ENCODE data around the gene VRK1. TPM values are rescaled to one million over a fixed set of nuclear protein-coding genes. Genes with fewer than 3 reads are reported as not detected.

VRK1 gene
- total RNA-seq, 2 experiments from 2014 or later: 97.5 to 97.9 TPM

- peaks cover 32% of the 10 kb centered on the region for H4K20me1 ChIP-seq (ENCODE audit: insufficient read depth, low read length)
- H3K27ac ChIP-seq (ENCODE audit: low read depth, low read length, poor library complexity, severe bottlenecking): no peak overlapping the region
- H3K9me2 ChIP-seq (ENCODE audit: insufficient read depth, low read length): no peaks in the 10 kb centered on the region
- CTCF ChIA-PET (ENCODE audit: unreplicated experiment): no interaction called here
- H2AFZ ChIP-seq (ENCODE audit: low read length): no peak overlapping the region
- no peak overlapping the region for H3K4me3 ChIP-seq (ENCODE audit: low read depth, low read length, poor library complexity, severe bottlenecking)
- H3K4me1 ChIP-seq (ENCODE audit: insufficient read depth, low read length, poor library complexity, severe bottlenecking): no peaks in the 10 kb centered on the region
- H3K79me2 ChIP-seq (ENCODE audit: insufficient read depth, low read depth, low read length): peaks cover 100% of the 10 kb centered on the region
- DNase-seq (ENCODE audit: low spot score): no peak
- H3K4me2 ChIP-seq (ENCODE audit: low read length): no peak overlapping the region
- H3K9me3 ChIP-seq (ENCODE audit: low read length): peaks cover 7% of the 10 kb centered on the region; the same call in 1 of the 2 replicates
- POLR2A ChIA-PET: interaction anchor here (0.6 to 0.7 kb wide), 2 partner anchors 9 to 221 kb away, joined by 3 to 4 read pairs; no protein-coding TSS in a partner anchor
- intact Hi-C loops (cut with micrococcal nuclease; ENCODE audit: unreplicated experiment): no loop called here
- no TSS peak for BruUV-seq (replicated peaks)
- peaks cover 44% of the 10 kb centered on the region for H3K36me3 ChIP-seq (ENCODE audit: insufficient read depth, low read length)
- no peak for TF ChIP-seq CTCF (conservative IDR thresholded peaks at IDR 0.05; ENCODE audit: low read length)
- TF ChIP-seq EZH2phosphoT487 (IDR thresholded peaks at IDR 0.05; ENCODE audit: borderline replicate concordance, low read depth, low read length): no peak
Measured at GRCh38 chr14:96805956-96806355, 8.8 kb downstream of the VRK1 start.

- H3K4me3 ChIP-seq (ENCODE audit: low read depth, low read length, poor library complexity, severe bottlenecking): no peak overlapping the region
- no peak for DNase-seq (ENCODE audit: low spot score)
- no peaks in the 10 kb centered on the region for H3K9me2 ChIP-seq (ENCODE audit: insufficient read depth, low read length)
- H3K4me1 ChIP-seq (ENCODE audit: insufficient read depth, low read length, poor library complexity, severe bottlenecking): peaks cover 3% of the 10 kb centered on the region
- no peak overlapping the region for H3K4me2 ChIP-seq (ENCODE audit: low read length)
- intact Hi-C loops (cut with micrococcal nuclease; ENCODE audit: unreplicated experiment): no loop called here
- H2AFZ ChIP-seq (ENCODE audit: low read length): no peak overlapping the region
- CTCF ChIA-PET (ENCODE audit: unreplicated experiment): no interaction called here
- POLR2A ChIA-PET: interaction anchor here (0.6 to 1.2 kb wide), 2 partner anchors 37 to 47 kb away, joined by 4 read pairs; no protein-coding TSS in a partner anchor
- no TSS peak for BruUV-seq (replicated peaks)
- peaks cover 7% of the 10 kb centered on the region; the same call in 1 of the 2 replicates for H3K9me3 ChIP-seq (ENCODE audit: low read length)
- H3K27ac ChIP-seq (ENCODE audit: low read depth, low read length, poor library complexity, severe bottlenecking): no peak overlapping the region
- H4K20me1 ChIP-seq (ENCODE audit: insufficient read depth, low read length): peaks cover 29% of the 10 kb centered on the region
- peaks cover 44% of the 10 kb centered on the region for H3K36me3 ChIP-seq (ENCODE audit: insufficient read depth, low read length)
- peaks cover 100% of the 10 kb centered on the region for H3K79me2 ChIP-seq (ENCODE audit: insufficient read depth, low read depth, low read length)
- TF ChIP-seq EZH2phosphoT487 (IDR thresholded peaks at IDR 0.05; ENCODE audit: borderline replicate concordance, low read depth, low read length): no peak
- no peak for TF ChIP-seq CTCF (conservative IDR thresholded peaks at IDR 0.05; ENCODE audit: low read length)
Measured at GRCh38 chr14:96806836-96807235, 9.7 kb downstream of the VRK1 start.

- no TSS peak for BruUV-seq (replicated peaks)
- Histone ChIP-seq H3K36me3 (ENCODE audit: insufficient read depth, low read length) (peaks cover 51% of the 10 kb centered on the region), H3K79me2 (ENCODE audit: insufficient read depth, low read depth, low read length) (peaks cover 100% of the 10 kb centered on the region), H3K27ac (ENCODE audit: low read depth, low read length, poor library complexity, severe bottlenecking) (no peak overlapping the region), H2AFZ (ENCODE audit: low read length) (no peak overlapping the region), H4K20me1 (ENCODE audit: insufficient read depth, low read length) (peaks cover 40% of the 10 kb centered on the region), H3K4me1 (ENCODE audit: insufficient read depth, low read length, poor library complexity, severe bottlenecking) (peaks cover 9% of the 10 kb centered on the region), H3K9me2 (ENCODE audit: insufficient read depth, low read length) (no peaks in the 10 kb centered on the region), H3K9me3 (ENCODE audit: low read length) (peaks cover 7% of the 10 kb centered on the region; the same call in 1 of the 2 replicates), H3K4me3 (ENCODE audit: low read depth, low read length, poor library complexity, severe bottlenecking) (no peak overlapping the region), H3K4me2 (ENCODE audit: low read length) (no peak overlapping the region)
- intact Hi-C loops (cut with micrococcal nuclease; ENCODE audit: unreplicated experiment): no loop called here
- TF ChIP-seq CTCF (conservative IDR thresholded peaks at IDR 0.05; ENCODE audit: low read length) (no peak), EZH2phosphoT487 (IDR thresholded peaks at IDR 0.05; ENCODE audit: borderline replicate concordance, low read depth, low read length) (no peak)
- DNase-seq (ENCODE audit: low spot score): no peak
- CTCF ChIA-PET (ENCODE audit: unreplicated experiment): no interaction called here
- POLR2A ChIA-PET: interaction anchor here (0.6 to 2.4 kb wide), 4 partner anchors 10 to 662 kb away, joined by 3 to 9 read pairs (median 4); no protein-coding TSS in a partner anchor
Measured at GRCh38 chr14:96808619-96809406, 11.6 kb downstream of the VRK1 start.
